ENCODE data around the gene APBB2.

The APBB2 gene

DNA sequence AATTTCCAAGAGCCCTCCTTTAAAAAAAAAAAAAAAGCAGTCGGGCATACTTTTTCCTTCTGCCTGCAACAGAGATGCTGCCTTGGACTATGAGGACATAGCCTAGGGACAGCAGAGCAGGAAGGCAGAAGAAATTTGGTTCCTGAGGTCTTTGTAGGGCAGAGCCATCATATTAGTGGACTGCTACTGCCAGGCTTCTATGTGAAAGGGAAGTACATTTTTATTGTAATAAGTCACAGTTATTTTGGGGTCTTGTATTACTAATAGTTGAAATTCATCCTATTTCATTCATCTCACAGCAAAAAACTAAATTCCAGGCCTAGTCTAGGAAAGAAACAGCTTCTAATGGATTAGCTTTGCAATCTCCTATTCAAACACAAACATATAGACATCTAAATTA, 253.4 kb downstream of the APBB2 start:
- DNase-seq (ENCODE audit: low read depth, low spot score): no peak
- ChIA-PET CTCF (interaction anchor here (1.0 to 8.0 kb wide), 4 partner anchors 12 to 100 kb away, joined by 3 to 48 read pairs (median 4); no protein-coding TSS in a partner anchor), POLR2A (no interaction called here)
- H3K4me3 ChIP-seq (ENCODE audit: low read depth, low read length): no peak overlapping the region
- no peak for TF ChIP-seq CTCF (IDR thresholded peaks at IDR 0.05; ENCODE audit: insufficient read depth, low read length, missing control alignments)

DNA sequence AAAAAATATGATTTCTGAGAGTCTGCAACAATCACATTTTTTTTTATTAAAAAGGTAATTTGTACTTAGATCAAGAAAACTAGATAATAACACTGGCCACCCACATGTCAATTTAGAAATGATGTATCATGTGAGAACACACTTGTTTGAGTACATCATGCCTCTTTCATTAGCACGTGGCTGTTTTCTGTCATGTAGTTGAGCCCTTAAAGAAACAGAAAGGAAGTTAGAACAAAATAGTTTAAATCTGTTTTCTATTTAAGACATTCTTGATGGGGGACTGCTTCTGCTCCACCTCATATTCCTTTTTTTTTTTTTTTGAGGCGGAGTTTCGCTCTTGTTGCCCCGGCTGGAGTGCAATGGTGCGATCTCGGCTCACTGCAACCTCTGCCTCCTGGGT, 257.1 kb downstream of the APBB2 start:
- ChIA-PET POLR2A (no interaction called here), CTCF (interaction anchor here (0.6 to 8.0 kb wide), 8 partner anchors 19 to 259 kb away, joined by 3 to 48 read pairs (median 4); partner anchors contain the start of gene APBB2)
- H3K4me3 ChIP-seq (ENCODE audit: low read depth, low read length): no peak overlapping the region
- no peak for DNase-seq (ENCODE audit: low read depth, low spot score)
- no peak for TF ChIP-seq CTCF (IDR thresholded peaks at IDR 0.05; ENCODE audit: insufficient read depth, low read length, missing control alignments)

DNA sequence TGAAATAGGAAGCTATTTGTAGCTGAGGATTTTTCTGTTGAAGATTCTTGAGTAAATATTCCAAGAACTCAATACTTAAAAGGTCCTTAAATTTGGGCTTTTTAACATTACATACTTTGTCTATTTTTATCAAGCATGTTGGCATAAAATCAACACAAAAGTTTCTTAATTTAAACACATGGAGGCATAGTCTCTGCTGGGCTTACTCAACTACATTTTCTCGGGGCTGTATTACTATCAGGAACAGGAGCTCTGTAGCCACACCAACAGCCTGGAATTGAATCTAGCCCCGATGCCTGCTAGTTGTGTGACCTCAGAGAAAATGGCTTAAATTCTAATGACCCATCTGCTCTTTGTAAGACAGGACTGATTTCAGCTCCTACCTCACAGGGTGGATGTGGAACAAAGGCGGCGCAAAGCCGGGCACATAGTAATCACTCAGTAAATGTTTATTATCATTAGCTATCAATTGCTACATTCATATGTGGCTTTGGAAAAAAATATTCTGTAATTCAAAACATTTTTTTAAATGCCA, 257.6 kb downstream of the APBB2 start:
- ChIA-PET POLR2A (interaction anchor here (1.1 kb wide), 1 partner anchor 257 kb away, joined by 4 read pairs; the partner anchor contains the start of gene APBB2), CTCF (interaction anchor here (0.6 to 8.0 kb wide), 8 partner anchors 20 to 260 kb away, joined by 3 to 48 read pairs (median 4); partner anchors contain the start of gene APBB2)
- no peak for TF ChIP-seq CTCF (IDR thresholded peaks at IDR 0.05; ENCODE audit: insufficient read depth, low read length, missing control alignments)
- H3K4me3 ChIP-seq (ENCODE audit: low read depth, low read length): no peak overlapping the region
- no peak for DNase-seq (ENCODE audit: low read depth, low spot score)

DNA sequence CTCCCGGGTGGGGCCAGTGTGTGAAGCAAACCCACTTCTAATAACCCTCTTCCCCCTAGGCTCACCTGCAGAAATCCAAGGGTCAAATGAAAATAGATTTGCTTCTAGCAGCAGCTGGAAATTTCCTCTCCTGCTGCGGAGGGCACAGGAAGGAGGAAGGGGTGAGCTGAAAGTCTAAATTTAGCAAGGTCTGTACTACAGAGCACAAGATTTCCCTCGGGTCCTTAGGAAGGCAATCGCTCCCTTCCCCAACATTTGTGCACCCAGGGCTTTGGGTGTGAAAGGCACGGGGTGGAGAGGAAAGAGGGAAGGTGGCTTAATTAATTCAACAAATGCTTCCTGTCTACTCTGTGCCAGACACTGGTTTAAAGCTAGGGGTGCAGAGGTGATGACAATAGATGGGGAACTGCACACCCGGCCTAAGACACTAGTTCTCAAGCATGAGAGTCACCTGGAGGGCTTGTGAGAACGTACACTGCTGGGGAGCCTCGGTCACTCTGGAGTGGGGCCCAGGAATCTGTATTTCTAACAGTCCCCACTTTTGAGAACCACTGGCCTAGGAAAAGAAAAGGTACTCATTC, 260.2 kb downstream of the APBB2 start:
- CTCF ChIA-PET: interaction anchor here (0.7 to 8.0 kb wide), 2 partner anchors 19 to 28 kb away, joined by 3 to 48 read pairs; no protein-coding TSS in a partner anchor
- no peak for DNase-seq (ENCODE audit: low read depth, low spot score)
- no peak overlapping the region for H3K4me3 ChIP-seq (ENCODE audit: low read depth, low read length)
- TF ChIP-seq CTCF (IDR thresholded peaks at IDR 0.05; ENCODE audit: insufficient read depth, low read length, missing control alignments): no peak
- POLR2A ChIA-PET: no interaction called here

GRCh38 chr4:40953283-40954087, 260.9 kb downstream of the APBB2 start:
- POLR2A ChIA-PET: no interaction called here
- DNase-seq (ENCODE audit: low read depth, low spot score): no peak
- CTCF ChIA-PET: interaction anchor here (1.0 to 8.0 kb wide), 3 partner anchors 10 to 29 kb away, joined by 3 to 48 read pairs (median 3); no protein-coding TSS in a partner anchor
- H3K4me3 ChIP-seq (ENCODE audit: low read depth, low read length): no peak overlapping the region
- no peak for TF ChIP-seq CTCF (IDR thresholded peaks at IDR 0.05; ENCODE audit: insufficient read depth, low read length, missing control alignments)

DNA sequence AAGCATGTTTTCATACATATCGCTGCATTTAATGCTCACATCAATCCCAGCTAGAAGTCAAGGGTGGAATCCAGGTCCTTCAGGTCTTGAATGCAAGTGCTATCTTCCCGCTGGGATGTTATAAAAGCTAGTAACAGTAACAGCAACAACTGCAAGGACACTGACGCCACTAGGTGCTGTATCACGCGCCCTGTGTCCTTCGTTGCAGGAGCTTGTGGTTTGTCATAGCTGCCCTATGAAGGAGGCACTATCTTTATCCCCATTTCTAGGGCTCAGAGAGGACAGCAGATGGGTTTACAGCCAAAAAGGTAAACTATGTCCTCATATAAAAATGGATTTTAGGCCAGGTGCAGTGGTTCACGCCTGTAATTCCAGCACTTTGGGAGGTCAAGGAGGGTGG, 261.7 kb downstream of the APBB2 start:
- no peak for TF ChIP-seq CTCF (IDR thresholded peaks at IDR 0.05; ENCODE audit: insufficient read depth, low read length, missing control alignments)
- ChIA-PET CTCF (interaction anchor here (1.0 to 1.1 kb wide), 2 partner anchors 10 to 28 kb away, joined by 3 read pairs; no protein-coding TSS in a partner anchor), POLR2A (no interaction called here)
- DNase-seq (ENCODE audit: low read depth, low spot score): no peak
- no peak overlapping the region for H3K4me3 ChIP-seq (ENCODE audit: low read depth, low read length)
